GM18498 (cell line): ENCODE results near the gene PEAR1.

Source experiments
- ATAC-seq: cut with Tn5 transposase; IDR thresholded peaks from one replicate; pipeline ENCODE4 v1.9.1; 2021; ENCODE audit warnings: mild to moderate bottlenecking, moderate library complexity; ENCODE audit not compliant: unreplicated experiment

PEAR1 gene

GRCh38 chr1:156958247-156958714 is 64.8 kb downstream of the PEAR1 start:
- no peak for ATAC-seq

- no peak for ATAC-seq
Measured at GRCh38 chr1:156959414-156959813, 65.9 kb downstream of the PEAR1 start.

- no peak for ATAC-seq
Measured at GRCh38 chr1:156959925-156960324, 66.4 kb downstream of the PEAR1 start.

- no peak for ATAC-seq
Measured at GRCh38 chr1:156961709-156962108, 68.2 kb downstream of the PEAR1 start.

- ATAC-seq, result no peak
Measured at GRCh38 chr1:156963621-156964020, 70.1 kb downstream of the PEAR1 start.

- no peak for ATAC-seq
Measured at GRCh38 chr1:156964441-156964840, 70.9 kb downstream of the PEAR1 start.
